GM12878 (cell line): Measurements from ENCODE around the gene SLC4A9.

Experiments used
- E4F1 ChIP-seq: fragments of 450-650 bp; IDR thresholded peaks from 2 replicates; pipeline ENCODE4 v1.6.1; 2018; ENCODE audit warnings: borderline replicate concordance, mild to moderate bottlenecking; ENCODE audit not compliant: partially characterized antibody
- KDM1A ChIP-seq: fragments of 200-600 bp; sonication (generic); IDR thresholded peaks from 2 replicates; pipeline ENCODE4 v1.6.1; 2016; ENCODE audit warnings: borderline replicate concordance
- MAX ChIP-seq: IDR thresholded peaks from 2 replicates; pipeline ENCODE4 v1.6.1; 2012; ENCODE audit warnings: low read depth, low read length, improper control_type of control experiment
- POLR2A ChIP-seq: IDR thresholded peaks from 2 replicates; pipeline ENCODE4 v1.6.1; 2011; ENCODE audit warnings: low read depth, mild to moderate bottlenecking, low read length
- POLR2AphosphoS5 ChIP-seq: IDR thresholded peaks from 2 replicates; pipeline ENCODE4 v1.6.1; 2011; ENCODE audit warnings: mild to moderate bottlenecking, low read length, inconsistent platforms
- RAD21 ChIP-seq: IDR thresholded peaks from 2 replicates; pipeline ENCODE4 v1.6.1; 2011; ENCODE audit warnings: mild to moderate bottlenecking, low read depth, low read length, moderate library complexity; ENCODE audit not compliant: insufficient read depth
- SIN3A ChIP-seq: IDR thresholded peaks from 2 replicates; pipeline ENCODE4 v1.6.1; 2012; ENCODE audit warnings: low read depth, low read length, improper control_type of control experiment
- ZBTB40 ChIP-seq: fragments of 450-650 bp; IDR thresholded peaks from 2 replicates; pipeline ENCODE4 v1.6.1; 2016; ENCODE audit warnings: mild to moderate bottlenecking, moderate library complexity, borderline replicate concordance
- TF ChIP-seq, protein P1 (sequence below), 3 experiments: IDR thresholded peaks in 2 of 3; conservative IDR thresholded peaks in 1 of 3; 2 replicates each; pipeline ENCODE4 v1.5.1; 2011; ENCODE audit warnings: low read depth in 3 of 3, low read length in 3 of 3, mild to moderate bottlenecking in 3 of 3, control low read depth in 2 of 3, moderate library complexity in 2 of 3, inconsistent platforms in 1 of 3, mixed read lengths in 1 of 3; ENCODE audit not compliant: control insufficient read depth in 2 of 3, insufficient read depth in 1 of 3; ENCODE audit errors: extremely low read depth in 1 of 3
- TF ChIP-seq, protein P2 (sequence below): IDR thresholded peaks from 2 replicates; pipeline ENCODE4 v1.6.1; 2011; ENCODE audit warnings: low read depth, low read length, improper control_type of control experiment, borderline replicate concordance

DNA sequence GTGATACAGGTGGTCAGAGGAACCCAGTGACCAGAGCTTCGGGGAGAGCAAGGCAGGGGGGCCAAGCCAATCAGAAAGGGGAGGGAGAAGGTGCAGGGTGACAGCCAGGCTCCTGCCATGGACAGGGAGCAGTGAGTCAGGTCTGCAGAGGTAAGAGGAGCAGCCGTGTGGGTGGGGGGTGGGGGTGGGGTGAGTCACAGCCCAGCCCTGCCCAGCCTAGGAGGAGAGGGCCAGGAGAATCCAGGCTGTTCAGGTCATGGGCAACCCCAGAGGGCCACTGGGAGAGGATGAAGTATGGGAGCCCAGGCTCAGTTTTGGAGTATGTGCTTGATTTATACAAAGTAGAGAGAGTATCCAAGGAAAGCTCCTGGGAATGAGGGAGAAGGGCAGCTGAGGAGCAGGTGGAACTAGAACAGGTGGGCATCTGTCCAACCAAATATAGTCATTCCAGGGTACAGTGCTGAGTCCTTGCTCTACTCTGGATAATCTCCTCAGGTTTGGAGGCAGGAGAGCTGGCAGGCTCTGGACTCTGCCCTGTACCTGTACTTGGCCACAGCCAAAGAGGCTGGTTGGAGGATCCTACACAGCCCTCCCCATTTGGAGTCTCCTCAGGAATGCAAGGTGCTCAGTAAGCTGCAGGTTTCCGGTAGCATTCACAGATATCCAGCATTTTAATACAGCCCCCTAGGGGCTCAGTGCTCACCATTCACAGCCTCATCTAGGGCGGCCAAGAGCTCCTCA lies 15.1 kb upstream of the SLC4A9 start:
- no peak for TF ChIP-seq ZBTB40
- no peak for TF ChIP-seq SIN3A
- TF ChIP-seq POLR2A, result no peak
- TF ChIP-seq, protein P1, sequence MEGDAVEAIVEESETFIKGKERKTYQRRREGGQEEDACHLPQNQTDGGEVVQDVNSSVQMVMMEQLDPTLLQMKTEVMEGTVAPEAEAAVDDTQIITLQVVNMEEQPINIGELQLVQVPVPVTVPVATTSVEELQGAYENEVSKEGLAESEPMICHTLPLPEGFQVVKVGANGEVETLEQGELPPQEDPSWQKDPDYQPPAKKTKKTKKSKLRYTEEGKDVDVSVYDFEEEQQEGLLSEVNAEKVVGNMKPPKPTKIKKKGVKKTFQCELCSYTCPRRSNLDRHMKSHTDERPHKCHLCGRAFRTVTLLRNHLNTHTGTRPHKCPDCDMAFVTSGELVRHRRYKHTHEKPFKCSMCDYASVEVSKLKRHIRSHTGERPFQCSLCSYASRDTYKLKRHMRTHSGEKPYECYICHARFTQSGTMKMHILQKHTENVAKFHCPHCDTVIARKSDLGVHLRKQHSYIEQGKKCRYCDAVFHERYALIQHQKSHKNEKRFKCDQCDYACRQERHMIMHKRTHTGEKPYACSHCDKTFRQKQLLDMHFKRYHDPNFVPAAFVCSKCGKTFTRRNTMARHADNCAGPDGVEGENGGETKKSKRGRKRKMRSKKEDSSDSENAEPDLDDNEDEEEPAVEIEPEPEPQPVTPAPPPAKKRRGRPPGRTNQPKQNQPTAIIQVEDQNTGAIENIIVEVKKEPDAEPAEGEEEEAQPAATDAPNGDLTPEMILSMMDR (IDR thresholded peaks at IDR 0.05 in 2 of 3, conservative IDR thresholded peaks at IDR 0.05 in 1 of 3; ENCODE audit: control insufficient read depth in 2 of 3, extremely low read depth in 1 of 3, insufficient read depth in 1 of 3, low read depth in 3 of 3, low read length in 3 of 3), result no peak
- no peak for TF ChIP-seq KDM1A
- TF ChIP-seq, protein P2, sequence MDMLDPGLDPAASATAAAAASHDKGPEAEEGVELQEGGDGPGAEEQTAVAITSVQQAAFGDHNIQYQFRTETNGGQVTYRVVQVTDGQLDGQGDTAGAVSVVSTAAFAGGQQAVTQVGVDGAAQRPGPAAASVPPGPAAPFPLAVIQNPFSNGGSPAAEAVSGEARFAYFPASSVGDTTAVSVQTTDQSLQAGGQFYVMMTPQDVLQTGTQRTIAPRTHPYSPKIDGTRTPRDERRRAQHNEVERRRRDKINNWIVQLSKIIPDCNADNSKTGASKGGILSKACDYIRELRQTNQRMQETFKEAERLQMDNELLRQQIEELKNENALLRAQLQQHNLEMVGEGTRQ, result no peak
- TF ChIP-seq E4F1, result no peak
- TF ChIP-seq POLR2AphosphoS5, result no peak
- no peak for TF ChIP-seq RAD21
- no peak for TF ChIP-seq MAX
